GM19463 (cell line): Measurements from ENCODE around the gene RTEL1.

ENCODE experiments used
- ATAC-seq: cut with Tn5 transposase; IDR thresholded peaks from one replicate; pipeline ENCODE4 v1.9.1; 2021; ENCODE audit warnings: mild to moderate bottlenecking, moderate library complexity; ENCODE audit not compliant: unreplicated experiment

Gene RTEL1

DNA sequence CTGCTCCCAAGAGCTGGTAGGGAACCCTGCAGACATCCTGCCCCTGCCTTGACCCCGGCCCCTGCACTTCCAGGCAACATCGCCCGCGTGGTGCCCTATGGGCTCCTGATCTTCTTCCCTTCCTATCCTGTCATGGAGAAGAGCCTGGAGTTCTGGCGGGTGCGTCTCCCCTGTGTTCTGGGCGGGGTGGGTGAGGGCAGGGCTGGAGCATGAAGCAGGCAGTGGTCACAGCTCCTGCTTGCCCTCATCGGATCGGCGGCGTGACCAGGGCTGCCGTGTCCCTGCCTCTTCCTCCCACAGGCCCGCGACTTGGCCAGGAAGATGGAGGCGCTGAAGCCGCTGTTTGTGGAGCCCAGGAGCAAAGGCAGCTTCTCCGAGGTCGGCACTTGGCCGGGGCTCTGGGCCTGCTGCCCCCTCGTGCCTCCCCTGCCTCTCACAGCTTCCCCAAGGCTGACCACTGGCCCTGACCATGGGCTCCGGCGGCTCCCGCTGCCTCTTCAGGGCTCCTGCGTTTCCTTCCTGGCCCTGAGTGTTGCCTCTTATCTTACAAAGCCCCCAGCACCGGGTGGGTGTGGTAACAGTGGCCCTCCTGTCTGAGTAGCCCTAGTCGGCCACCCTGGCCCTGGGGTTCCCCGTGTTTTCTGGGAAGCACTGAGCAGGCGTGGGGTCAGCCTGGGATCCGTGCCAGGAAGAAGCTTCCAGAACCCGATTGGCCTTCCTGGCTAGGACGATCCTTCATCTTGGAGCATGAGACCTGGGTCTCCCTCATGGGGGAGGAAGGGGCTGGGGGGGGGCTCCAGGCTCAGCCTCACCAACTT lies 30.3 kb downstream of the RTEL1 start:
- ATAC-seq: no peak

DNA sequence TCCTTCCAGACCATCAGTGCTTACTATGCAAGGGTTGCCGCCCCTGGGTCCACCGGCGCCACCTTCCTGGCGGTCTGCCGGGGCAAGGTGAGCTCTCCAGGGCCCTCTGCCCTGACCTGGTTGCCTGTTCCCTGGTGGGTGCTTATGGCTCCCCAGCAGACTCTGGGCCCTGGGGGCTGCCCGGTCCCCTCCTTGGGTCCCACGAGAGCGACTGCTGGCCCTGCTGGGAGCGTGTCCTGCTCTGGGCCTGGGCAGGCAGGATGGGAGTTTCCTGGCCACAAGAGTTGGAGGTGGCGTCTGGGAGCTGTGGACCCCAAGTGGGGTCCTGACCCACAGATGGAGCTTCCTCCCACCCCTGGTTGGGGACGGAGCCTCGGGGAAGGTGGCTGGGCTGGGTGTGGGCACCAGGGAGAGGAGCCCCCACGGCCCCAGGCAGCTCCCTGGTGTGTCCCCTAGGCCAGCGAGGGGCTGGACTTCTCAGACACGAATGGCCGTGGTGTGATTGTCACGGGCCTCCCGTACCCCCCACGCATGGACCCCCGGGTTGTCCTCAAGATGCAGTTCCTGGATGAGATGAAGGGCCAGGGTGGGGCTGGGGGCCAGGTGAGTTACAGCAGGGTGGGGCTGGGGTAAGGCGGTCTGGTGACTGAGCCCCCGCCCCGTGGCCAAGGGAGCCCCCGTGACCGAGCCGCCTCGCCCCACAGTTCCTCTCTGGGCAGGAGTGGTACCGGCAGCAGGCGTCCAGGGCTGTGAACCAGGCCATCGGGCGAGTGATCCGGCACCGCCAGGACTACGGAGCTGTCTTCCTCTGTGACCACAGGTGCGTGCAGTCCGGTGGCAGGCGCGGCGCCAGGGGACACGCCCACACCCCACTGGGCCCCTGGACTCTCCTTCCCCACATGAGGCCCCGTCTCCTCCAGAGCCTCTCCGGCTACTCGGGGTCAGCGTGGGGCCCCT lies 31.2 kb downstream of the RTEL1 start:
- ATAC-seq: no peak

DNA sequence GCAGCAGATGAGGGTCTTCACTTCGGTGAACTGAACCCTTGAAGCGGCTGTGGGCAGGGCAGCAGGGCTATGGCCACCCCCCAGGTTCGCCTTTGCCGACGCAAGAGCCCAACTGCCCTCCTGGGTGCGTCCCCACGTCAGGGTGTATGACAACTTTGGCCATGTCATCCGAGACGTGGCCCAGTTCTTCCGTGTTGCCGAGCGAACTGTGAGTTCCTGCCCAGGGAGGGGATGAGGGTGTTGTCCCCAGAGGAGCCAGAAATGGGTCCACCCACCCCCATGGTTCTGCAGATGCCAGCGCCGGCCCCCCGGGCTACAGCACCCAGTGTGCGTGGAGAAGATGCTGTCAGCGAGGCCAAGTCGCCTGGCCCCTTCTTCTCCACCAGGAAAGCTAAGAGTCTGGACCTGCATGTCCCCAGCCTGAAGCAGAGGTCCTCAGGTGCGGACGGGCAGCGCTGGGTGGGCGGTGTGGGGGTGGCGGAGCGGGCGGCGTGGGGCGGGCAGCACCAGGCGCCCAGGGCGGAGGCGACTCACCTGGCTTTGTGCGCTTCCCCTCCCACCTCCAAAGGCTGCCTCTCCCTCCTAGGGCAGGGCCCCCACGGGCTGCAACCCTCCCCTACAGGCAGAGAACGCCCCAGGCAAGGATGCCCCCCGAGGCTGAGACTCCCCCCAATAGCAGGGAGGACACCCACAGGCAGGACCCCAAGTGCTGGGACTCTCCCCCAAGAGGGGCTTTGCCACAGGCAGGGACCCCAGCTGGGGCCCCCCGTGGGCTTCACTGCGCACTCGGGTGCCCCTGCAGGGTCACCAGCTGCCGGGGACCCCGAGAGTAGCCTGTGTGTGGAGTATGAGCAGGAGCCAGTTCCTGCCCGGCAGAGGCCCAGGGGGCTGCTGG lies 32.1 kb downstream of the RTEL1 start:
- ATAC-seq: no peak

DNA sequence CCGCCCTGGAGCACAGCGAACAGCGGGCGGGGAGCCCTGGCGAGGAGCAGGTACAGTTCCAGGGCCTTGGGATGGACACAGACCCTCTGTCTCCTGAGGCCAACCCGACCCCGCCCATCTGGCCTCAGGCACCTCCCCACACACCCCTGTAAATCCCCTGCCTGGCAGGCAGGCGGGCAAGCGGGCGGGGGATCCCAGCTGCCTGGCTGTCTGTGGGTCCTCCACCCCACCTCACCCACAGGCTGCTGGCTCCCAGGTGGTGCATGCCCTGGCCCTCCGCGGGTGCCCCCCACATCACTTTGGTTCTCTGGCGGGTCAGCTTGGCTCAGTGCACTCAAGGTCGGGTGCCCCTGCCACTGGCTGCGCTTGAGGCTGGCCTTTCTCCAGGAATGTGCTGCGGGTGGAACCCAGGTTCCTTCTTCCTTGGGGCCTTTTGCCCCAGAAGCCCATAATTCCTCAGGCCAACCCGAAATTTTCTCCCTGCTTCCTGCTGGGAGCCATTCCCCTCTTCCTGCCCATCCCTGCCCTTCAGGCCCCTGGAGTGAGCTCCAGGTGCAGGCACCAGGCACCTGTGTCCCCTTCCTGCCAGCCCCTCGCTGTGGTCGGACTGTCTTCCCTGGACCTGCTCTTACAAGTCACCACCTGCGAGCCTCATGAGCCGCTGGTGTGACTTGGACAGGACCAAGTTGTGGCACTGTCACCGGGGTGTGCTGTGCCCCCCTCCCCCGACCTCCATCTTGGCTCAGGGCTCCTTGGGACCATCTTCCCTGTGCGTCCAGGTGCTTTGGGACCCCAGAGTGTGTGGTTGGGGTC lies 33.0 kb downstream of the RTEL1 start:
- no peak for ATAC-seq

DNA sequence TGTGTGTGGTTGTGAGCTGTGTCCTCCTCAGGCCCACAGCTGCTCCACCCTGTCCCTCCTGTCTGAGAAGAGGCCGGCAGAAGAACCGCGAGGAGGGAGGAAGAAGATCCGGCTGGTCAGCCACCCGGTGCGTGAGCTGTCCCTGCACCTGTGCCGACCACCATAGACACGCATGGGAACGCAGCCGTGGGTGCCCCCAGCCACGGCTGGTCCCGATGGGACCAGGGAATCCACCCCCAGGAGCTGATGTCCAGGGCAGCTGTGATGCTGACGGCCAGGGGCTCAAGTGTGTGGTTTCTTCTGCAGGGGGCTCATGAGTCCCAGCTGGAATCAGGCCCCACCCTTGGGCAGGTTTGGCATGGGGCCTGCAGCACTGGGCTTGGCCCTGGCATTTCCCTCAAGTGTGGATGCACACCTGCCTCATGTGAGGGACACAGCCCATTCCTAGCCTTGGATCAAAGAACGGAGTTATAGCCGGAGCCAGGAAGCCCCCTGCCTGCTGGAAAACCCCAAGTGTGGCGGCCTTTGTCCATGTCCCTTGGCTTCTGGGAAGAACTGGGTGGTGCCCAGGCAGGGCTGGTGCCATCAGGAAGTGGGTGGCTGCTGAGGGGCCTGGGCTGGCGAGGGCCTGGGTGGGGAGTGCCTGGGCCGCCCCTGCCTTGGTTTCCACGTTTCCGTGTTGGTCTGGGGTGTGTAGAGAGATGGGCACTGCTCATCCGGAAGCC lies 33.8 kb downstream of the RTEL1 start:
- no peak for ATAC-seq

DNA sequence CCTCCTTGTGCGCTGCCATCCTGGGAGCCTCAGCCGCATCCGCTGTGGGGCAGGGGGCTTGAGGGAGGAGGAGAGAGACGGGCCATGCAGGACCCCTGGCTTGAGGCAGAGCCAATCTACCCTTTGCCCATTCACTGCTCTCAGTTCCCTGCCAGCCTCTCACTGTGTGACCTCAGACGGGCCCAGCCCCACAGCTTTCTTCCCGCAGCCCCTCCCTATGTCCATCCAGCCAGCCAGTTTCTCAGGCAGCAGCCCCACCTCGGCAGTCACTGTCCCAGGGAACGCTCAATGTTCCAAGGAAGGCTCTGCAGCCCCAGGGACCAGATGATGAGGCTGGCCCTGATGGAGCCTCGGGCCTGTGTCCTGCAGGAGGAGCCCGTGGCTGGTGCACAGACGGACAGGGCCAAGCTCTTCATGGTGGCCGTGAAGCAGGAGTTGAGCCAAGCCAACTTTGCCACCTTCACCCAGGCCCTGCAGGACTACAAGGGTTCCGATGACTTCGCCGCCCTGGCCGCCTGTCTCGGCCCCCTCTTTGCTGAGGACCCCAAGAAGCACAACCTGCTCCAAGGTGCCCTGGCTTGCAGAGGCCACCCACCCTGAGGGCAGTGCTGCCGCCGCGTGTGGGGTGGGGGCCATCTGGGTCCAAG lies 34.4 kb downstream of the RTEL1 start:
- no peak for ATAC-seq

DNA sequence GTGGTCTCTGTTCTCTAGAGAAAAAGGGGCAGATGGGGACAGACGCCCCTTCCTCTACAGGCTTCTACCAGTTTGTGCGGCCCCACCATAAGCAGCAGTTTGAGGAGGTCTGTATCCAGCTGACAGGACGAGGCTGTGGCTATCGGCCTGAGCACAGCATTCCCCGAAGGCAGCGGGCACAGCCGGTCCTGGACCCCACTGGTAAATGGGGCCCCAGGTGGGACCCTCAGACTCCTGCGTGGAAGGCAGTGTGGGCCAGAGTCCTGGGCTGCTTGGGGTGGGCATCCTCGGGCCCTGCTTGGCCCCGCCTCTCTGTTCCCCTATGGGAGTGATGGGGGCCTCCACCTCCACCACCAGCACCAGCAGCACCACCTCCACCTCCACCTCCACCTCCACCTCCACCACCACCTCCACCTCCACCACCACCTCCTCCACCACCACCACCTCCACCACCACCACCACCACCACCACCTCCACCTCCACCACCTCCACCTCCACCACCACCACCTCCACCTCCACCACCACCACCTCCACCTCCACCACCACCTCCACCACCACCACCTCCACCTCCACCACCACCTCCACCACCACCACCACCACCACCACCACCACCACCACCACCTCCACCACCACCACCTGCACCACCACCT lies 35.1 kb downstream of the RTEL1 start:
- no peak for ATAC-seq

DNA sequence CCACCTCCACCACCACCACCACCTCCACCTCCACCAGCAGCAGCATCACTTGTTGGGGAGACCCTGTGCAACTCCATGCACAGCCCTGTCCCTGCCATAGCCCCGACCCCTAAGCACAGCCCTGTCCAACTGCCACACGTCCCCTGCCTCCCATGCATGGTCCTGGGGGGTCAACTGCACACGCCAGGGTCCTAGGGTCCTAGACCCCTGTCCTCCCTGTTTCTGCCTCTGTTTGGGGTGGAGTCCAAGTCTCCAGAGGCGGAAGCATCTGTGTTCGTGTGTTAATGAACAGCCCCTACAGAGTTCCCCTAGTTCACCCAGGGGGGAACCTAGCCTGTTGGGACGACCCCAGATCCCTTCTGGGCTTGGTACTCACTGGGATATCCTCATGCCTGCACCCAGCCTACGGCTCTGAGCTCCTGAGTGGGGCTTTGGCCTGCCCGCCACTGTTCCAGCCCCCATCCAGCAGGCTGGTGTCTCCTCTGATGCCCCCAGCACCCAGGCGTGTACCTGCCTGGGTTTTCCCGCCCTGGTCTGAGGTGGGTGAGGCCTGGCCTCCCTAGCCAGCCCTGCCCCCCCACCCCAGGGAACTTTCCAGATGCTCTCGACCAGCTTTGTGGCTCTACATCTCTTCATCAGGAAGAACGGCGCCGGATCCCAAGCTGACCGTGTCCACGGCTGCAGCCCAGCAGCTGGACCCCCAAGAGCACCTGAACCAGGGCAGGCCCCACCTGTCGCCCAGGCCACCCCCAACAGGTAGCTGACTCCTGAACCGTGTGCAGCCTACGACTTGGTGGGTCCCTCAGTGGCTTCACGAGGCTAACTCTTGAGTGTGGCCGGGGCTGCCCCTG lies 35.8 kb downstream of the RTEL1 start:
- ATAC-seq: no peak

DNA sequence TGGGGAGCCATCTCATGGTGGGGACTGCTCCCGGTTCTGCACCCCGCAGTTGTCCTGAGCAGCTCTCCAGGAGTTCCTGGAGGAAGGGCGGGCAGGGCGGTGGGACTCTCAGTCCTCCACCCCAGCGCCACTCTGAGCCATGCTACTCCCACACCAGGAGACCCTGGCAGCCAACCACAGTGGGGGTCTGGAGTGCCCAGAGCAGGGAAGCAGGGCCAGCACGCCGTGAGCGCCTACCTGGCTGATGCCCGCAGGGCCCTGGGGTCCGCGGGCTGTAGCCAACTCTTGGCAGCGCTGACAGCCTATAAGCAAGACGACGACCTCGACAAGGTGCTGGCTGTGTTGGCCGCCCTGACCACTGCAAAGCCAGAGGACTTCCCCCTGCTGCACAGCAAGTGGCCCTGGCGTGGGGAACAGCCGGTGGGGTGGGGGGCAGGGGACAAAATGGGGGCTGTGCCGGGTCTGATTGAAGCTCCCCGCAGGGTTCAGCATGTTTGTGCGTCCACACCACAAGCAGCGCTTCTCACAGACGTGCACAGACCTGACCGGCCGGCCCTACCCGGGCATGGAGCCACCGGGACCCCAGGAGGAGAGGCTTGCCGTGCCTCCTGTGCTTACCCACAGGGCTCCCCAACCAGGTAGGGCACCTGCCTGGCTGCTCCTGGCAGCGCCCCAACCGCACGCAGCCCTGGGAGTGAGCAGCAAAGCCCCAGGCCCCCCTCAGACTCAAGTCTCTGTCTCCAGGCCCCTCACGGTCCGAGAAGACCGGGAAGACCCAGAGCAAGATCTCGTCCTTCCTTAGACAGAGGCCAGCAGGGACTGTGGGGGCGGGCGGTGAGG lies 36.7 kb downstream of the RTEL1 start:
- ATAC-seq: no peak

DNA sequence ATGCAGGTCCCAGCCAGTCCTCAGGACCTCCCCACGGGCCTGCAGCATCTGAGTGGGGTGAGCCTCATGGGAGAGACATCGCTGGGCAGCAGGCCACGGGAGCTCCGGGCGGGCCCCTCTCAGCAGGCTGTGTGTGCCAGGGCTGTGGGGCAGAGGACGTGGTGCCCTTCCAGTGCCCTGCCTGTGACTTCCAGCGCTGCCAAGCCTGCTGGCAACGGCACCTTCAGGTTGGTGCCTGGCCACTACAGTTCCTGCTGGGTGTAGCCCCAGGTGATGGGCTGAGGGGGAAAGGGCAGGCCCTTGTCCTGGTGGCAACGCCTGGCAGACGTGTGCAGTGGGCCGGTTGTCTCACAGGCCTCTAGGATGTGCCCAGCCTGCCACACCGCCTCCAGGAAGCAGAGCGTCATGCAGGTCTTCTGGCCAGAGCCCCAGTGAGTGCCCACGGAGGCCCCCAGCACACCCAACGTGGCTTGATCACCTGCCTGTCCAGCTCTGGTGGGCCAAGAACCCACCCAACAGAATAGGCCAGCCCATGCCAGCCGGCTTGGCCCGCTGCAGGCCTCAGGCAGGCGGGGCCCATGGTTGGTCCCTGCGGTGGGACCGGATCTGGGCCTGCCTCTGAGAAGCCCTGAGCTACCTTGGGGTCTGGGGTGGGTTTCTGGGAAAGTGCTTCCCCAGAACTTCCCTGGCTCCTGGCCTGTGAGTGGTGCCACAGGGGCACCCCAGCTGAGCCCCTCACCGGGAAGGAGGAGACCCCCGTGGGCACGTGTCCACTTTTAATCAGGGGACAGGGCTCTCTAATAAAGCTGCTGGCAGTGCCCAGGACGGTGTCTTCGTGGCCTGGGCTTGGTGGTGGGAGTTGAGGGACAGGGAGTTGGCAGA lies 37.6 kb downstream of the RTEL1 start:
- ATAC-seq: no peak

DNA sequence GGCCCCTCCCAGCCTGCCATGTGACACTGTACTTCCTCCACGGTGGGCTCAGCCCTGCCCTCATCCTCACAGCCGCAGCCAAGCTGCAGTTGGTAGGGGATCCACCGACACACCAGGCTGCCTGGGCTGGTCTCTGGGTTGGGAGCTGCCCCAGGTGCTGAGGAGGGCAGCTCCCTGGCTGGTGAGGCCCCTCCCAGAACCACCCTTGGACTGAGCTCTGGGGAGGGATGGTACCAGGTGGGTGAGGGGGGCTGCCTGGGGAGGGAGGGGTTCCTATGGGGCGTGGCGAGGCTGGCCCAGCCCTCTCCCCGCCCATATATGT lies 38.2 kb downstream of the RTEL1 start:
- ATAC-seq: no peak

DNA sequence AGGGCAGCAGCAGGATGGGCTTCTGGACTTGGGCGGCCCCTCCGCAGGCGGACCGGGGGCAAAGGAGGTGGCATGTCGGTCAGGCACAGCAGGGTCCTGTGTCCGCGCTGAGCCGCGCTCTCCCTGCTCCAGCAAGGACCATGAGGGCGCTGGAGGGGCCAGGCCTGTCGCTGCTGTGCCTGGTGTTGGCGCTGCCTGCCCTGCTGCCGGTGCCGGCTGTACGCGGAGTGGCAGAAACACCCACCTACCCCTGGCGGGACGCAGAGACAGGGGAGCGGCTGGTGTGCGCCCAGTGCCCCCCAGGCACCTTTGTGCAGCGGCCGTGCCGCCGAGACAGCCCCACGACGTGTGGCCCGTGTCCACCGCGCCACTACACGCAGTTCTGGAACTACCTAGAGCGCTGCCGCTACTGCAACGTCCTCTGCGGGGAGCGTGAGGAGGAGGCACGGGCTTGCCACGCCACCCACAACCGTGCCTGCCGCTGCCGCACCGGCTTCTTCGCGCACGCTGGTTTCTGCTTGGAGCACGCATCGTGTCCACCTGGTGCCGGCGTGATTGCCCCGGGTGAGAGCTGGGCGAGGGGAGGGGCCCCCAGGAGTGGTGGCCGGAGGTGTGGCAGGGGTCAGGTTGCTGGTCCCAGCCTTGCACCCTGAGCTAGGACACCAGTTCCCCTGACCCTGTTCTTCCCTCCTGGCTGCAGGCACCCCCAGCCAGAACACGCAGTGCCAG lies 38.7 kb downstream of the RTEL1 start, which contains the start of gene TNFRSF6B:
Gene TNFRSF6B, plus strand, starts transcription at position 25 of the 729 bp plus-strand sequence. Its CDS starts 116 bp downstream, at position 141.
- no peak for ATAC-seq

DNA sequence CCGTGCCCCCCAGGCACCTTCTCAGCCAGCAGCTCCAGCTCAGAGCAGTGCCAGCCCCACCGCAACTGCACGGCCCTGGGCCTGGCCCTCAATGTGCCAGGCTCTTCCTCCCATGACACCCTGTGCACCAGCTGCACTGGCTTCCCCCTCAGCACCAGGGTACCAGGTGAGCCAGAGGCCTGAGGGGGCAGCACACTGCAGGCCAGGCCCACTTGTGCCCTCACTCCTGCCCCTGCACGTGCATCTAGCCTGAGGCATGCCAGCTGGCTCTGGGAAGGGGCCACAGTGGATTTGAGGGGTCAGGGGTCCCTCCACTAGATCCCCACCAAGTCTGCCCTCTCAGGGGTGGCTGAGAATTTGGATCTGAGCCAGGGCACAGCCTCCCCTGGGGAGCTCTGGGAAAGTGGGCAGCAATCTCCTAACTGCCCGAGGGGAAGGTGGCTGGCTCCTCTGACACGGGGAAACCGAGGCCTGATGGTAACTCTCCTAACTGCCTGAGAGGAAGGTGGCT lies 39.3 kb downstream of the RTEL1 start:
- no peak for ATAC-seq

DNA sequence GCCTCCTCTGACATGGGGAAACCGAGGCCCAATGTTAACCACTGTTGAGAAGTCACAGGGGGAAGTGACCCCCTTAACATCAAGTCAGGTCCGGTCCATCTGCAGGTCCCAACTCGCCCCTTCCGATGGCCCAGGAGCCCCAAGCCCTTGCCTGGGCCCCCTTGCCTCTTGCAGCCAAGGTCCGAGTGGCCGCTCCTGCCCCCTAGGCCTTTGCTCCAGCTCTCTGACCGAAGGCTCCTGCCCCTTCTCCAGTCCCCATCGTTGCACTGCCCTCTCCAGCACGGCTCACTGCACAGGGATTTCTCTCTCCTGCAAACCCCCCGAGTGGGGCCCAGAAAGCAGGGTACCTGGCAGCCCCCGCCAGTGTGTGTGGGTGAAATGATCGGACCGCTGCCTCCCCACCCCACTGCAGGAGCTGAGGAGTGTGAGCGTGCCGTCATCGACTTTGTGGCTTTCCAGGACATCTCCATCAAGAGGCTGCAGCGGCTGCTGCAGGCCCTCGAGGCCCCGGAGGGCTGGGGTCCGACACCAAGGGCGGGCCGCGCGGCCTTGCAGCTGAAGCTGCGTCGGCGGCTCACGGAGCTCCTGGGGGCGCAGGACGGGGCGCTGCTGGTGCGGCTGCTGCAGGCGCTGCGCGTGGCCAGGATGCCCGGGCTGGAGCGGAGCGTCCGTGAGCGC lies 39.9 kb downstream of the RTEL1 start:
- ATAC-seq: no peak
